ENCODE data around the gene DIO3.

DNA sequence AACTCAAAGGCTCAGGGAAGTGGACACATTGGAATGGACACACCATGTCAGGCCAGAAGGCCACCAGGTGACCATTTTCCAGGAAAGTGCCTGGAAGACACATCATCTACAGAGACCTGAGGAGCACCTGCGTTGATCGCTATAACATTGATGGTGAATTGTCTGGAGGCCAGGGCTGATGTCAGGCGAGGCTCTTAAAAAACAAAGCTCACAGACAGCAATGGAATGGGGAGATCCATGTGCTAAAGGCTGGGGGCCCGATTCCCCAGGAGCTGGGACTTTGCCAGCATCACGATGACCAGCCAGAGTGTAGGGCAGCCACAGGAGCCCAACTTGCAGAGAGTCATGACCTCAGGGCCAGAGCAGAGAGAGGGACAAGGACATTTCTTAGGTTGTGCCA, 30.3 kb downstream of the DIO3 start:
- TF ChIP-seq POLR2AphosphoS5 (IDR thresholded peaks at IDR 0.05; ENCODE audit: low read depth, low read length) (no peak), FOXP2 (optimal IDR thresholded peaks at IDR 0.05; ENCODE audit: borderline replicate concordance, extremely low read depth, extremely low read length, insufficient read depth) (no peak), TAF1 (IDR thresholded peaks at IDR 0.05; ENCODE audit: borderline replicate concordance, insufficient read depth, low read length) (no peak), SIN3A (IDR thresholded peaks at IDR 0.05; ENCODE audit: borderline replicate concordance, insufficient read depth, low read length) (no peak)
- TF ChIP-seq, protein P1, sequence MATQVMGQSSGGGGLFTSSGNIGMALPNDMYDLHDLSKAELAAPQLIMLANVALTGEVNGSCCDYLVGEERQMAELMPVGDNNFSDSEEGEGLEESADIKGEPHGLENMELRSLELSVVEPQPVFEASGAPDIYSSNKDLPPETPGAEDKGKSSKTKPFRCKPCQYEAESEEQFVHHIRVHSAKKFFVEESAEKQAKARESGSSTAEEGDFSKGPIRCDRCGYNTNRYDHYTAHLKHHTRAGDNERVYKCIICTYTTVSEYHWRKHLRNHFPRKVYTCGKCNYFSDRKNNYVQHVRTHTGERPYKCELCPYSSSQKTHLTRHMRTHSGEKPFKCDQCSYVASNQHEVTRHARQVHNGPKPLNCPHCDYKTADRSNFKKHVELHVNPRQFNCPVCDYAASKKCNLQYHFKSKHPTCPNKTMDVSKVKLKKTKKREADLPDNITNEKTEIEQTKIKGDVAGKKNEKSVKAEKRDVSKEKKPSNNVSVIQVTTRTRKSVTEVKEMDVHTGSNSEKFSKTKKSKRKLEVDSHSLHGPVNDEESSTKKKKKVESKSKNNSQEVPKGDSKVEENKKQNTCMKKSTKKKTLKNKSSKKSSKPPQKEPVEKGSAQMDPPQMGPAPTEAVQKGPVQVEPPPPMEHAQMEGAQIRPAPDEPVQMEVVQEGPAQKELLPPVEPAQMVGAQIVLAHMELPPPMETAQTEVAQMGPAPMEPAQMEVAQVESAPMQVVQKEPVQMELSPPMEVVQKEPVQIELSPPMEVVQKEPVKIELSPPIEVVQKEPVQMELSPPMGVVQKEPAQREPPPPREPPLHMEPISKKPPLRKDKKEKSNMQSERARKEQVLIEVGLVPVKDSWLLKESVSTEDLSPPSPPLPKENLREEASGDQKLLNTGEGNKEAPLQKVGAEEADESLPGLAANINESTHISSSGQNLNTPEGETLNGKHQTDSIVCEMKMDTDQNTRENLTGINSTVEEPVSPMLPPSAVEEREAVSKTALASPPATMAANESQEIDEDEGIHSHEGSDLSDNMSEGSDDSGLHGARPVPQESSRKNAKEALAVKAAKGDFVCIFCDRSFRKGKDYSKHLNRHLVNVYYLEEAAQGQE (IDR thresholded peaks at IDR 0.05; ENCODE audit: insufficient read depth in 1 of 2, low read depth in 2 of 2, low read length in 2 of 2), result no peak

Data from PFSK-1 (cell line).